GM19238 (cell line): Measurements from ENCODE around the gene XKR8.

ENCODE experiments used
- DNase-seq: peaks from one replicate; pipeline ENCODE4 v3.0.0; 2011; ENCODE audit warnings: low spot score; ENCODE audit not compliant: insufficient read length

The XKR8 gene

DNA sequence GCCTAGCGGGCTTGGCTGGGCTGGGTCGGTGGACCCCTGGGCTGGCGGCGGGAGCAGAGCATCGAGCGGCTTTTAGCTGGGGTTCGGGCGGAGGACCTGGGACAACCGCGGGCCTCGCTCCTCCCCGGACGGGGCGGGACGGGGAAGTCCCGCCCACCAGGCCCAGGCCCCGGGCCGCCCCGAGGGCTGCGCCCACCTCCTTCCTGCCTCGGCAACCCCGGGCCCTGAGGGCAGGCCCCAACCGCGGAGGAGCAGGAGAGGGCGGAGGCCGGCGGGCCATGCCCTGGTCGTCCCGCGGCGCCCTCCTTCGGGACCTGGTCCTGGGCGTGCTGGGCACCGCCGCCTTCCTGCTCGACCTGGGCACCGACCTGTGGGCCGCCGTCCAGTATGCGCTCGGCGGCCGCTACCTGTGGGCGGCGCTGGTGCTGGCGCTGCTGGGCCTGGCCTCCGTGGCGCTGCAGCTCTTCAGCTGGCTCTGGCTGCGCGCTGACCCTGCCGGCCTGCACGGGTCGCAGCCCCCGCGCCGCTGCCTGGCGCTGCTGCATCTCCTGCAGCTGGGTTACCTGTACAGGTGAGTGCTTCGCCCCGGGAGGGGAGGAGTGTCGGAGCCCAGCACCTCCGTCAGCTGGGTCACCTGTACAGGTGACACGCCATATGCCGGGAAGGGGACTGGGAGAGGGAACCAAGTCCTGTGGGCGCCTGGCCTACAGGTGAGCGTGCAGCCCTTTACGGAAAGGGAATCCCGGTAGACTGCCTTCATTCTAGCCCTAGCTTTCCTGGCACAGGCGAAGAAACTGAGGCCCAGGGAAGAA, at the start of gene XKR8:
Gene XKR8 (plus strand): TSS at position 182 of the 812 bp plus-strand sequence. CDS start 97 bp downstream, at position 279.
- peak; percentile 92 for DNase-seq

- no peak for DNase-seq
Observed at GRCh38 chr1:27912429-27912828, 47.3 kb upstream of the XKR8 start.

DNA sequence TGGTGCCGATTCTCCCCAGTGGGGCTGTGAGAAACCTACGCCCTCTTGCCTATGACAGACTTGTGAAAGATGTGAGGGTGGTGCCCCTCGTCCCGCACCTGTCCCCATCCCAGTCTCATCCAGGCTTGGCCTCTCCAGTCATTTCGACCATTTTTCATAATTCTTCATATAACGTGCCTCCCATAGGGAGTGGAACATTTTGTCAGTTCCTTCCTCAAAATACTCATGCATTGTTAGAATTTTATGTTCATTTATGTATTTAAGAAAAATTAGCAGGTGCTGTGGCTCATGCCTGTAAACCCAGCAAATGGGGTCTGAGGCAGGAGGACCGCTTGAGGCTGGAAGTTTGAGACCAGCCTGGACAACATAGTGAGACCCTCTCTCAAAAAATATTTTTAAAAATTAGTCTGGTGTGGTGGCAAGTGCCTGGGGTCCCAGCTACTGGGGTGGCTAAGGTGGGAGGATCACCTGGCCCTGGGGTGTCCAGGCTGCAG, 44.6 kb upstream of the XKR8 start:
- no peak for DNase-seq

GRCh38 chr1:27922272-27922671, 37.5 kb upstream of the XKR8 start:
- no peak for DNase-seq

DNA sequence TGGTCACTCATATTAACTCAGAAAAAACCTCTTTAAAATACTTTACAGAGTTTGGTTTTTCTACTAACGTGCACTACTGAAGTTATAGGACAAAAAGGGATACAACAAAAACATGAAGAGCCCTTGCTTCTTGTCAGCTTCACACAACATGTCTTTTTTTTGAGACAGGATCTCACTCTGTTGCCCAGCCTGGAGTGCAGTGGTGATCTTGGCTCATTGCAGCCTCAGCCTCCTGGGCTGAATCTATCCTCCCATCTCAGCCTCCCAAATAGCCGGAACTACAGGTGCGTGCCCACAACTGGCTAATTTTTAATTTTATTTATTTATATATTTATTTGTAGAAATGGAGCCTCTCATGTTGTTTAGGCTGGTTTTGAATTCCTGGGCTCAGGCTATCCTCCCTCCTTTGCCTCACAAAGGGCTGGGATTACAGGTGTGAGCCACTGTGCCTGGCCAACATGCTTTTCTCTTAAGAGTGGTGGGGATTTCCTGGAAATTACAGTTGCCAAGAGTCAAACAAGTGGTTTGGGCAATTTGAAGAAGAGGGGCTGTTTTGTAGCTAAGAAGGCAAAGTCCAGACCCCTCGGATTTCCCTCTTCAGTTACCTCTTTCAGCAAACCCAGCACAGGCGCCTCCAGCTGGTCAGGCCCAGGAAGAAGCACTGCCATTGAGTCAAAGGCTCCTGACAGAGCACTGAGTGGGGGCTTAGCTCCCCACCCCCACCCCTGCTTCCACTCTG, 31.4 kb upstream of the XKR8 start:
- no peak for DNase-seq

GRCh38 chr1:27931184-27931583, 28.6 kb upstream of the XKR8 start:
- no peak for DNase-seq

DNA sequence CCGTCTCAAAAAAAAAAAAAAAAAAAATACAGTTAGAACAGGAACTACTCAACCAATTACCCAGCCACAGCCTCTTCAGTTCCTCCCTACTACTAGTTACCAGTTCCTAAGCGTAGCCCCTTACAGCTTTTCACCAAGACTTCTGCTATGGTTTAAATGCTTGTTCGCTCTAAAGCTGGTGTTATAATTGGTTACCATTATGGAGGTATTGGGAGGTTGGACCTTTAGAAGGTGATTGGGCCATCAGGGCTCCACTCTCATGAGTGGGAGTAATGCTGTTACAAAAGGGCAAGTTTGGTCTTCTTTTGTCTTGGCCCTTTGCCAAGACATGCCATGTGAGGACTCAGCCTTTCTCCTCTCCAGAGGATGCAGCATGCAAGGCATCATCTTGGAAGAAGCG, 28.0 kb upstream of the XKR8 start:
- DNase-seq, result no peak

GRCh38 chr1:27934818-27935549, 24.8 kb upstream of the XKR8 start, which contains the start of gene SMPDL3B:
Gene SMPDL3B, plus strand, starts transcription at chr1:27935000. Its CDS starts 184 bp downstream, at chr1:27935184.
- DNase-seq, result no peak

DNA sequence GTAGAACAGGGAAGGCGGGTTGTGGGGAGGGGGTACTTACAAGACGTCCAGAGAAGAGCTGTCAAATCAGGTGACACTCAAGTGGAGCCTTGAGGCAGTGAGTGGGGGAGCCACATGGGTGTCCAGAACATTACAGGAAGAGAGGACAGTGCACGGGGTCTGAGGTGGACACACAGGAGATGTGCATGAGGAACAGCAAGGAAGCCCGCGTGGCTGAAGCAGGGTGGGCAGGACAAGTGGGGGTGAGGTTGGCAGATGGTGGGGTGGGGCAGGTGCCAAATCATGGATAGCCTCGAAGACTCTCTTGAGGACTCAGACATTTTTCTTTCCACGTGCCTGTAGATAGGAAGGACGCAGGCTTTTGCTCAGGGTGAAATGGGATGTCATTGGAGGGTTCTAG, 24.1 kb upstream of the XKR8 start:
- no peak for DNase-seq

DNA sequence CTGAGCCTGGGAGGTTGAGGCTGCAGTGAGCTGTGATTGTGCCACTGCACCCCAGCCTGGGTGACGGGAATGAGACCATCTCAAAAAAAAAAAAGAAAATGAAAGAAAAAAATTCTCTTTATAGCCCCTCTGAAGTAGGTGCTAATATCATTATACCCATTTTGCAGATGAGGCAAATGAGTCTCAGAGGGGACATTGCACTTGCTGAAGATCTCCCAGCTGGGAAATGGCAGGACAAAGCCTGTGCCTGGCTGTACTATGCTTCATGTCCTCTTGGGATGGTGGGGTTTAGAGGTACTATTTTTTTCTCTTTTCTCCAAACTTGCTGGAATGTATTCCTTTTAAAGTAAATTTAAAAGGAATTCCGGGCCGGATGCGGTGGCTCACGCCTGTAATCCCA, 23.4 kb upstream of the XKR8 start:
- DNase-seq, result no peak

- no peak for DNase-seq
Observed at GRCh38 chr1:27937524-27937836, 22.3 kb upstream of the XKR8 start.

DNA sequence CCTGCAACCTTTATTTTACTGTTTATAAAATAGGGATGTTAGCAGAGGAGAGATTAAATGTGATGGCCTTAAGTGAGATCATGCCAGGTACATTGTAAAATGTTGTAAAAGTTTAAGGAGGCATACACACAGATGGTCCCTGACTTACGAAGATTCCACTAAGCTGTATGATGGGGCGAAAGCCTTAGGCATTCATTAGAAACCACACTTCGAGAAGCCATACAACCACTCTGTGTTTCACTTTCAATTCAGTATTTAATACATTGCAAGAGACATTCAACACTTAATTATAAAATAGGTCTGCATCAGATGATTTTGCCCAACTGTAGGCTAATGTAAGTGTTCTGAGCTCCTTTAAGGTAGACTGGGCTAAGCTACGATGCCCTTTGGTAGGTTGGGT, 21.3 kb upstream of the XKR8 start:
- DNase-seq, result no peak

GRCh38 chr1:27940297-27940696, 19.5 kb upstream of the XKR8 start:
- peak; percentile 55 for DNase-seq

- DNase-seq, result no peak
Observed at GRCh38 chr1:27940870-27941560, 18.8 kb upstream of the XKR8 start.

DNA sequence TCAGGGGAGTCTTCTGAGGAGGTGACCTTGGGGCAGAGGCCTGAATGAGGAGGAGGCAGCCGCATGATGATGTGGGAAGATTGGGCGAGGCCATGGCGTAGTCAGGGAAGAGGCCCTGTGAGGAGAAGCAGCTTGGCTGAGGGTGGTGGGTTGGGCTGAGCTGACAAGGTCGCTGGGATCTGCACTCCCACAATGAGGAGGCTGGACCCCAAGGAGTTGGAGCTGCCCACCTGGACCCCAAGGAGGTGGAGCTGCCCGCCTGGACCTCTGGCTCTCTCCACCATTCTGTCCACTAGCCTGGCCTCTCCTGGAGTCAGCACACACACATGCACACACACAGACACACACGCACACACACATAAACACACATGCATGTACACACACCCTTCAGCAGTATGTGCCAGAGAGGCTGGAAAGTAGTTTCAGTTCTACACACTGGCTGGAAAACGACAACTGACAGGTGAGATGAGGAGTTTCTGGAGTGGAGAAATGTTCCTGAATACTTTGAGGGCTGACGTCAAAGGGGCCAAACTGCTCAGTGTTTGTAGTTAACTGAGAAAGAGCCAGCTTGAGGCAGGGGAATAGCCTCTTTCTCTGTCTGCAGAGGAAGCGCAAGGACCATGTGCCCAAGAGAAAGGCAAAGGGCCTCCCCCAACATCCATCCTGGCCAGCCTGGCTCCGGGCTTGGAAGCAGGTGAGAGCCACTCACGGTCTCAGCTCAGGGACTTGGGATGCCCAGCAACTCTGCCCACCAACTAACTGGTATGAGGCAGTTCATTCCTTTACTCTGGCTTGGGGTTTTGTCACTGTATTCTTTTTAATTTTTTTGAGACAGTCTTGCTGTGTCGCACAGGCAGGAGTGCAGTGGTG, 17.9 kb upstream of the XKR8 start:
- no peak for DNase-seq

DNA sequence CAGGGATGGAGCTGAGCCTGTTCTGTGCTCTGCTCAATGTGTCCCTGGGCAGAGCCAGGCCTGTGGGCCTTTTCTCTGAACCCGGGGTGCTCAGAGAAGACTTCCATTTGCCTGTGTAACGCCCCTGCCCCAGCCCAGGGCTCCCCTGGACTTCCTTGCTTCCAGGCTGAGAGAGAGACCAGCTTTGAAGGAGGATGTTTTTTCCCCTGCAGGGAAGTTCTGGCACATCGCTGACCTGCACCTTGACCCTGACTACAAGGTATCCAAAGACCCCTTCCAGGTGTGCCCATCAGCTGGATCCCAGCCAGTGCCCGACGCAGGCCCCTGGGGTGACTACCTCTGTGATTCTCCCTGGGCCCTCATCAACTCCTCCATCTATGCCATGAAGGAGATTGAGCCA, 14.8 kb upstream of the XKR8 start:
- DNase-seq, result no peak

GRCh38 chr1:27949027-27949426, 10.7 kb upstream of the XKR8 start:
- DNase-seq, result no peak

DNA sequence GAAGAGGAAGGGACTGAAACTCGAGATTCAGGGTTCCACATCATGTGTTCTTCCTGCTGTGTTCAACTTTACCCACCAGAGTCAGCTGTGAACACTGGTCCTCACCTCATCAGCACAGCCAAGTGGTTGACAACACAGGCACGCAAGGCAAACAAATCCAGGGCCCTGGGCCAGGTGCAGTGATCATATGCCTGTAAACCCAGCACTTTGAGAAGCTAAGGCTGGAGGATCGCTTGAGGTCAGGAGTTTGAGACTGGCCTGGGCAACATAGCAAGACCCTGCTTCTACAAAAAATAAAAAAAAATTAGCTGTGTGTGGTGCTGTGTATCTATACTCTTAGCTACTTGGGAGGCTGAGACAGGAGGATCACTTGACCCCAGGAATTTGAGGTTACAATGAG, 8.4 kb upstream of the XKR8 start:
- DNase-seq, result no peak

- DNase-seq, result no peak
Observed at GRCh38 chr1:27952147-27952546, 7.6 kb upstream of the XKR8 start.

DNA sequence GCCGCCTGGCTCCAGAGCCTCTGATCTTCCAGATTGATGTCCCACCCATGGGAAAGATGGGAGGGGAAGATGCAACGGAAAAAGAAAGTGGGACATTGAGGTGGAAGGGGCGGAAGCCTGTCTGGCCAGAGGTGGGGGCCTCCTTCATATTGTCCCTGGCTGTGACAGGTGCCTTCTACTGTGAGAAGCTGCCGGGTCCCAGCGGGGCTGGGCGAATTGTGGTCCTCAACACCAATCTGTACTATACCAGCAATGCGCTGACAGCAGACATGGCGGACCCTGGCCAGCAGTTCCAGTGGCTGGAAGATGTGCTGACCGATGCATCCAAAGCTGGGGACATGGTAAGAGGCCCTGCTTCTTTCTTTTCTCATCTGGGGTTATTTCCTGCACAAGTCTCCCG, 5.6 kb upstream of the XKR8 start:
- DNase-seq, result no peak
